GM19397 (cell line): Measurements from ENCODE around the gene SLC1A1.
"Not testable (repeated sequence)": the region's sequence is repeated elsewhere in the genome, so short reads cannot be mapped to it uniquely, and the experiment has no call there.

Source experiments
- ATAC-seq: cut with Tn5 transposase; IDR thresholded peaks from one replicate; pipeline ENCODE4 v1.9.1; 2021; ENCODE audit warnings: mild to moderate bottlenecking, moderate library complexity; ENCODE audit not compliant: unreplicated experiment

The SLC1A1 gene

DNA sequence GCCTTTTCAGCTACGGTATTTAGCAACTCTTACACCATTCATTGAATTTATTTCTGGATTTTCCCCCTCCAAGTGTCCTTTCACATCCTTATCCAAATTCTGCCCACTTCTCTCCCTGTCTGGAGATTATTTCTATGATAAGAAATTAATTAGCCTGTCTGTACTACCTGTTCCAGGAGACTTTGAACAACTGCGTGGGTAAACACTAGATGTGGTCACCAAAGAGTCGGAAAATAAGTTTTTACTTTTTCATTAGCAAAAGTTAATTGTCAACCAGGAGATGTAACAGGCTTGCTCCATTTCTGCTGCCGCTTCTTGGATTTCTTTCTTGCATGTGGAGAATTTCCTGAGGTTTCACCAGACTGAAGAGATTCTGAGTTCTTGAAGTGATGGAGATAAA, 14.0 kb downstream of the SLC1A1 start:
- ATAC-seq: no peak

DNA sequence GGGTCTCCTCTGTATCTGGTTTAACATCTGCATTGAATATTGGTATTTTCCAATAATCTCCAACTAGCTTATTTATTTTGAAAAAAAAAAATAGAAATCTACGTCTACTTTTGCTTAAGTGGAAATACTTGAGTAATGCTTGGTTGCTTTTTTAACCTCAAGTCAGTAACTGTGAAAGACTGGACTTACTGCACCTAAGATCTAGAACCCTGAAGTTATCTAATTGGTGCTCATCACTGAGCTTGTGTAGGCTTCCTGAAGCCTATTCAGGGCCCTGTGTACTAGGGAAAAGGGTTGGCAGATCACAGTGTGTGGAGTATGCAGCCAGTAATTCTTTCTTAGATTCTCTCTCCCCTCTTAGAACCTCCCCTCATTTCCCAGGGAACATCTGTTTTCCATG, 16.2 kb downstream of the SLC1A1 start:
- ATAC-seq: no peak

DNA sequence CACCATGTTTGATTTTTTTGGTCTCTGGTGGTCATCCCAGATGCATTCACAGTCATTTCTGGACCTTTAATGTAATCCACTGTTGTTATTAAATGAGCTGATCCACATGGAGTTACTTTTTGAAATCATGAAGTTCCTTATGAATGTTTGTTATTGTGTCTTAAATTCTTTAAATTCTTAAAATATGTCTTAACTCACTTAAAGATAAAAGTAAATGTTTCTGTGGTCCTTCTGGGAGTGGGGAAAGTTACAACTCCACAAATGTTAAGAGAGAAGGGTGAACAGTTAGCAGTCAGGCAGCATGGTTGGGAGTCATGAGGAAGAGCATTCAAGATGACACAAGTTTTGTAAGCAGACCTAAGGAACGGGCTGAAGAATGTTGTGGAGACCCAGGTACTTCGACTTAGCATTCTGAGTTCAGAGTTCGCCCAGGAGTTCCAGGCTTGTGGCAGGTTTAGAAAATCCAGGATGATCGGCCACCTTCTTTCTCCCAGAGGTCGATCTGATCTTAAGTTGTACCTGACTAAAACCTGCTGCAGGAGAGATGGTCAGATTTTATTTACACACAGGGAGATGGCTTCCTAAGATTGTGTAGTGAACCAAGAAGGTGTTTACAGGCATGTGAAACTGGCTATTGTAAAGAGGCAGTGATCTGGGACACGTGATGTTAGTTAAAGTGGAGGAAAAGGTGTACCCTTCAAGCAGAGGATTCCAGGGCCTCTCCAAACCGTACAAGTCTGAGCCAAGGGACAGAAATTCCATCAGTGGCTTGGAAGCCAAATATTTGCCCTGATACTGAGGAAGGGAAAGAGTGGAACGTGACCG, 17.2 kb downstream of the SLC1A1 start:
- ATAC-seq: no peak

DNA sequence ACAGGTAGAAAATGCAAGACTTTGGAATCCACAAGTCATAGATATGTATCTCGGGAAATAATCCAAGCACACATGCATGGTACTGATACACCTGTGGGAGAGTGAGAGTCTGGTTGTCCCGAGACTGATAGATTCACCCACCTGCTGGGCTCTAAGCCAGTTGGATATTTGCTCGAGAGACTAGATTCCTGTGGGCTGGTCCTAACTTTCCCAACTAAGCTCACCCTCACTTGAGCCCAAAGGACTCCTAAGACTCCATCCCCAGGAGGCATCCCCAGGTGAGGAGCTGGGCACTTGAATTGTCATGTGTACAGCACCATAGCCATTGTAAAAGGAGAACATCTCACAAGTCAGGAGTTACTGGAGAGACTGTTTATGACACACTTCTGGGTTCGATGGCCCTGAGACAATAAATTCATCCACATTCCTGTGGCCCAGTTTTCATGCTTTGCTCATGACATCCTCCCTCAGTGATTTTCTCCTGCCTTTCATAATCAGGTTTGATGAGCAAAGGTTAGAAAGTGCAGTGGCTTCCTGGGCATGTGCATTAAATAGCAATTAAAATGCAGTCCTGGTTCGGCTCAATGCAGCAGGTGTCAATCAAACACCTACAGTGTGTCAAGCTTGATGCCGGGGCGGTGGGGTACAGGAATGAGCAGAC, 18.1 kb downstream of the SLC1A1 start:
- ATAC-seq: no peak

DNA sequence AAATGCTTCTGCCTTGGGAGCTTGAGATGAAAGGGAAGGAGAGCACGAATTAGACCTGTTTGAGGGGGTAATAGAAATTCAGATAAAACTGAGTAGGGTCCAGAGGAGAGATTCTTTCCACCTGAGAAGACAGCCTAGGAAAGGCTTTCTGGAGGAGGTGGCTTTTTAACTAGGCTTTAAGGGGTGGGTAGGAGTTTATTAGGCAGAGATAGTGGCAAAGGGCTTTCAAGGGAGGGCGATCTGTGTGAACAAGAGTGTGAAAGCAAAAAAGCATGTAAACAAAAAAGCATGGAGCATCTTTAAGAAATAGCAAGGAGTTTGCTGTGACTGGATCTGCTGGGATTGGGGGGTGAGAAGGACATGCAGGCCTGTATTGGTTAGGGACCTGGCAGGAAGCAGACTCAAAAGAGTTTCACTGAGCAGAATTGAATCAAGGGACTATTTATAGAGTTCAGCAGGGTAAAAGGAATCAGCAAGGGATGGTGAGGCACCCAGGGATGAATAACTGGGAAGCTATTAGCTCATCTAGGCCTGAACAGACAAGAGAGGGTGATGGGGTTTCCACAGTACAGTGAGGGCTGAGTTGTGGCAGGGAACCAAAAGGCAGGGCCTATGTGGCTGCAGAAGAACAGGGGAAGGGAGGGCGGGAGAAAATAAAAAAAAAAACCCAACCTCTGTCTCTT, 18.8 kb downstream of the SLC1A1 start:
- no peak for ATAC-seq

DNA sequence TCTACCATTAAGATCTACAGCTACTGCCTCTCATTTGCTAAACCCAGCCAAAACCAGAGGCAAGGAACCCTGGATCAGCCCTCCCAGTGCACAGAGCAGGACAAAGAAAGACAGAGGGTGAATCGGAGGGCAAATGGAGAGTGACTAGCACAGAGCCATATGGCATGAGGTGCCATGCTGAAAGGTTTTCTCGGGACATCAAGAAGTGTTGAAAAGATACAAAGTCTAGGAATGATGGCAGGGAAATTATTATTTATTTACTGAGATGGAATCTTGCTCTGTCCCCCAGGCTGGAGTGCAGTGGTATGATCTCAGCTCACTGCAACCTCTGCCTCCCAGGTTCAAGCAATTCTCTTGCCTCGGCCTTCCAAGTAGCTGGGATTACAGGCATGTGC, 19.3 kb downstream of the SLC1A1 start:
- ATAC-seq: no peak

DNA sequence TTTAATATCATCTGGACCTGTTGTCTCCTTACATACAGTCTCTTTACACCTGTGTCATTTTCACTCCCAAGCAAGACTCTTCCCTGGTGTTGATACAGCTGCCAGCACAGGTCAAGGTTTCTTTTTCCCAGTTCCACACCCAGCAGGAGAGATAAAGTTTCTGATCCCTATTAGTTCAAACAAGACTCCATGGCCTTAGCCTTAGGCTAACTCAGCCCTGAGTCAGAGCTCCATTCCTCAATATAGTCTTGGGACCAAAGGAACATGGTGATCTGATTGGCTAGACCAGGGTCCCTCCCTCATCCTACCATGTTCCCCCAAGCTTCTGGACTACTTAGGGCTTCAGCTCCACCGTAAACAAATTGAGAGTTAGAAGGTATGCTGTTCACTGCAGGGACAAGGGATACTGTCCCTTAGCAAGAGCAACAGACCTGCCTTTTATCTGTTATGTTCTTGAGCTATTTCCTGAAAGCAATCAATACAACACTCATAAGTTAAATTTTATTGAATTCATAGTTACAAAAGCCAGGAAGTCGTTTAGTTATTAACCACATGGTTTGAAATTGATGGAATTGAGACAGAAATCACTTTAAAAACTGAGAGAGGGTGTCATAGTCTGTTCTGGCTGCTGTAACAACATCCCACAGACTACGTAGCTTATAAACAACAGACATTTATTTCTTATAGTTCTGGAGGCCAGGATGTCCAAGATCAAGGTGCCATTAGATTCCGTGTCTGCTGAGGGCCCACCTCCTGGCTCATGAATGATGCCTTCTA, 20.5 kb downstream of the SLC1A1 start:
- no peak for ATAC-seq

DNA sequence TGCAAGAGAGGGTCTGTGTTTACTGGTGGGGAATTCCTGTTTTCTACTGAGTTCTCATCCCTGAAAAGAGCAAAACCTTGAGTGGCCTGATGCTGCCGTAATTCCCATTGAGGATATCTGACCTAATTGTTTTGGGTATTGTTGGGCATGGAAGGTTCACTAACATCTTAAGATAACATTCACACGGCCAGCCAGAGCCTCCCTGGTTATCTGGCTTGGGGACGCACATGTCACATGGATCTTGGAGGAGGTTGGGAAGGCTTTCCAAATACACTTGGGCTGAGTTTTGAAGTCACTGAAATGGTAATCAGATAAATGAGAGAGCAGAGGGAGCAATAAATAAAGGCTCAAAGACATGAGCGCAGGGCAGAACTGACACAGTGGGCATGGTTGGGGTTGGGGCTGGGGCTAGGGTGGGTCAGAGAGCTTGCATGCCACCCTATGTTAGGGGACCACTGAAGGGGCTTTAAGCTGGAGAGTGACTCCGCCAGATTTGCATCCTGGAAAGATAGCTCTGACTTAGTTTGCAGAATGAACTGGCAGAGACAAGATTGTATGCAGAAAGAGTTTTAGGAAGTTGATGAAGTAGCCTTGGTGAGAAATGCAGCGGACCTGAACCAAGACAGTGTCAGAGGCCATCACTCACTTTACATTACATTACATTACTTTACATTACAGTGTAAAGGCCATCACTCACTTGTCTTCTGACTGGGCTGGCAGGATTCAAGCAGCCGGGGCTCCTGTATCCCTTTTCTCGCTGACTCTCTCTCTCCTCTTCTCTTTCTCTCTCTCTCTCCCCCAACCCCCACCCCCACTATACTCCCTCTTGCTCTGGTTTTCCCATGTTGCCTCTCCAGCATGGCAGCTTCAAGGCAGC, 24.2 kb downstream of the SLC1A1 start:
- no peak for ATAC-seq

DNA sequence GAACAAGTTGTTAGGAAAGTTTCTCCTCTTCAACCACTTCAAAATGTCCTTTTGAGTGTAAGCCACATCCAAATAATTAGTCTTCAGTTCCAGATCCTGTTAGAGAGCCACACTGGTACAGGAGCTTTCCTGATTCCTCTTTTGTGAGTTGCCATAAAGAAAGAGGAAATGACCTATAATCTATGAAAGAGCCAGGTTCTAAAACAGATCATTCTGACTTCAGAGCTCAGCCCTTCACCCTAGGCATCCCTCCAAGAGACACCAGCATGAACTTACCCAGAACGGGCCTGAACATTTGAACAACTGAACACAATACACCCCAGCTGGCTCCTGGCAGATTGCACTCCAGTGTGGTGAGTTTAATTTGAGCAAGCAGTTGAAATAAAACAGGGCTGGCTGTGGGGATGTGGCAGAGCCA, 25.7 kb downstream of the SLC1A1 start:
- ATAC-seq: no peak

DNA sequence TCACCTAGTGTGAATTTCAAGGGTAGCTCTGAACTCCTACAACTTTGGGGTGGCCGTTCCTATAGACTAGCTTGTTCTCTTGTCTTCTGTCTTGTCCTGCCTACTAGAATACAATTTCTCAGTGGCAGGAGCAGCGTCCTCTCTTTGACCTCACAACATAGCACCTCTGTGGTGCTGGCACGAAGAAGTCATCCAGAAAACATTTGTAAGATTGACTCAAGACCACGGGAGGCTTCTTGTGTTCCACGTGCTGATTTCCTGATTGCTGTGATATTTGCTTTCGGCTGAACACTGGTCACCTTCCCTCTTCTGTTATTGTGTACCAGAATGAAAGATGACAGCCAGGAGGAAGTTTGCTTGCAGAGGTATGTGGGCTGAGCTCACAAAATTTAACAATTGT, 27.0 kb downstream of the SLC1A1 start:
- no peak for ATAC-seq

DNA sequence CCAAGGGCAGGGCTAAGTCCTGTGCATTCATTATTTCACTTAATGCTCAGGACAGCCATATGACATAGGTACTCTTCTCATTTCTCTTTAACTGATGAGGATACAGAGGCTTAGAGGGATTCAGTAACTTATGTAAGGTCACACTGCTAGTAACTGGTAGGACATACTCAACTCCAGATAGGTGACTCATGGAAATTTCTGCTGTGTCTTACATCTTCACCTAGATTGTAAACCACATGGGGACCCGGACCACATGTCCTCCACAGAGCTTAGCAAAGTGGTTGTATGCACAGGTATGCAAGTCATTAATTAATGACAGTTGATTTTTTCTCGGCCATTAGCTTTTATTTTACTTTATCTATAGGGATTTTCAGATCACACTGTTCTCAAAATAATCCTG, 29.3 kb downstream of the SLC1A1 start:
- no peak for ATAC-seq

DNA sequence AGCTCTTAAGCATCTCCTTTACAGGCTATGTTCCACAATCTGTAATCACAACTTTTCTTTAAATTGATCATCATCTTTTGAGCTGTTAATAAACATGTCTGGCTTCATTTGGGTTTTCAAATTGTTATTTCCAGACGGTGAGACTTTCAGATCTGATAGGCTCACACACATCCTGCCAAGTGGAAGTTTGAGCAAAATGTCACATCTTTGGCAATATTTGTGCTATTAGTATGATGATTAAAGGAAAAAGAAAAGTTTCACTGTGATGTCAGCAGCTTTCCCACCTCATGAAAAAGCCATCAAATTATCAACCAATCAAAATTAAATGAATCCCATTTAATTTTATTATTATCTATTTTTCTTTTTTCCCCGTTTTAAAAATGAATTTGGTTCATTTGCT, 29.8 kb downstream of the SLC1A1 start:
- ATAC-seq: no peak

DNA sequence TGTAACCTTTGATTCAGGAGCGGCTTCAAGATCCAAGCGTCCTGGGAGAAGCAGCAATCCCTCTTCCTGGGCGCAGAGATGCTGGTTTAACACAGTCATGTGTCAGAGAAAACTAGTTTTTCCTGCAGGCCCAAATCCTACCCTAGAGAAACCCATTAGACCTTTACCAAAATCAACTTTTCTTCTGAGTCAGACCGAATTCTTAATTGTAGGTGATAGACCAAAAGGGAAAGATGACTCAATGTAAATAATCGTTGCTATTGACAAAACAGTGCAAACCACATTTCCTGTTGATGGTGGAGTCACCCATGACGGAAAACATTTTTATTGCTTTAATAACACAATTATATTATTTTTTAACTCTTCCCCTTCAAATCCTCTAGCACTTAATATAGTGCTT, 40.1 kb downstream of the SLC1A1 start:
- ATAC-seq: no peak

DNA sequence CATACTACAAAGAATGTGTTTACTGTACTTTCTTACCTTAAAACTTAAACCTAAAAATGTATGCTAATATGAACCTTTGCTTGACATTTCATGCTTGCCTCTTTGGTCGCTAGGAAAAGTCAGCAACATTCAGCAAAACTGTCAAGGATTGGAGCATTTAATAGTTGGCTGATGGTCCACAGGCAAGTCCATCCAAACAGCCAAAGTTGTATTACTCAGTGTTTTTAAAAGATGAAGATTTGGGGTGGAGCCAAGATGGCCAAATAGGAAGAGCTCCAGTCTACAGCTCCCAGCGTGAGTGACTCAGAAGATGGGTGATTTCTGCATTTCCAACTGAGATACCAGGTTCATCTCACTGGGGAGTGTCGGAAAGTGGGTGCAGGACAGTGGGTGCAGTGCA, 40.6 kb downstream of the SLC1A1 start:
- not testable (repeated sequence) for ATAC-seq

DNA sequence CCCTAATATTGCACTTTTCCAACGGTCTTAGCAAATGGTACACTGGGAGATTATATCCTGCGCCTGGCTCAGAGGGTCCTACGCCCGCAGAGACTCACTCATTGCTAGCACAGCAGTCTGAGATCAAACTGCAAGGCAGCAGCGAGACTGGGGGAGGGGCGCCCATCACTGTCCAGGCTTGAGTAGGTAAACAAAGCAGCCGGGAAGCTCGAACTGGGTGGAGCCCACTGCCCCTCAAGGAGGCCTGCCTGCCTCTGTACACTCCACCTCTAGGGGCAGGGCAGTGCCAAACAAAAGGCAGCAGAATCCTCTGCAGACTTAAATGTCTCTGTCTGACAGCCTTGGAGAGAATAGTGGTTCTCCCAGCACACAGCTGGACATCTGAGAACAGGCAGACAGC, 41.1 kb downstream of the SLC1A1 start:
- ATAC-seq: not testable (repeated sequence)

DNA sequence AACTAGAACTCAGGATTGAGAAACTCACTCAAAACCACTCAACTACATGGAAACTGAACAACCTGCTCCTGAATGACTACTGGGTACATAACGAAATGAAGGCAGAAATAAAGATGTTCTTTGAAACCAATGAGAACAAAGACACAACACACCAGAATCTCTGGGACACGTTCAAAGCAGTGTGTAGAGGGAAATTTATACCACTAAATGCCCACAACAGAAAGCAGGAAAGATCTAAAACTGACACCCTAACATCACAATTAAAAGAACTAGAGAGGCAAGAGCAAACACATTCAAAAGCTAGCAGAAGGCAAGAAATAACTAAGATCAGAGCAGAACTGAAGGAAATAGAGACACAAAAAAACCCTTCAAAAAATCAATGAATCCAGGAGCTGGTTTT, 43.6 kb downstream of the SLC1A1 start:
- not testable (repeated sequence) for ATAC-seq

DNA sequence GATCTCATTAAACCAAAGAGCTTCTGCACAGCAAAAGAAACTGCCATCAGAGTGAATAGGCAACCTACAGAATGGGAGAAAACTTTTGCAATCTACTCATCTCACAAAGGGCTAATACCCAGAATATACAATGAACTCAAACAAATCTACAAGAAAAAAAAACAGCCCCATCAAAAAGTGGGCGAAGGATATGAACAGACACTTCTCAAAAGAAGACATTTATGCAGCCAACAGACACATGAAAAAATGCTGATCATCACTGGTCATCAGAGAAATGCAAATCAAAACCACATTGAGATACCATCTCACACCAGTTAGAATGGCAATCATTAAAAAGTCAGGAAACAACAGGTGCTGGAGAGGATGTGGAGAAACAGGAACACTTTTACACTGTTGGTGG, 45.9 kb downstream of the SLC1A1 start:
- ATAC-seq: not testable (repeated sequence)

DNA sequence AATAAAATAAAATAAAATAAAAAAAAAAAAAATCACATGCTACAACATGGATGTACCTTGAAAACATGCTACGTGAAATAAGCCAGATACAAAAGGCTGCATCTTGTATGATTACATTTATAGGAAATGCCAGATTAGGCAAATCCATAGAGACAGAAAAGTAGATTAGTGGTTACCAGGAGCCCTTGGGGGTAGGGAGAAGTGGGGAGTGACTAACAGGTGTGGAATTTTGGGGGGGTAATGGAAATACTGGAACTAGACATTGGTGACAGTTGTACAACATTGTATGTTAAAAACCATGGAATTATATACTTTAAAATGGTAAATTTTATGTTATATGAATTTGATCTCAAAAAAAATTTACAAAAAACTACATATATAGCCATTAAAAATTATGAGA, 47.3 kb downstream of the SLC1A1 start:
- ATAC-seq: no peak

DNA sequence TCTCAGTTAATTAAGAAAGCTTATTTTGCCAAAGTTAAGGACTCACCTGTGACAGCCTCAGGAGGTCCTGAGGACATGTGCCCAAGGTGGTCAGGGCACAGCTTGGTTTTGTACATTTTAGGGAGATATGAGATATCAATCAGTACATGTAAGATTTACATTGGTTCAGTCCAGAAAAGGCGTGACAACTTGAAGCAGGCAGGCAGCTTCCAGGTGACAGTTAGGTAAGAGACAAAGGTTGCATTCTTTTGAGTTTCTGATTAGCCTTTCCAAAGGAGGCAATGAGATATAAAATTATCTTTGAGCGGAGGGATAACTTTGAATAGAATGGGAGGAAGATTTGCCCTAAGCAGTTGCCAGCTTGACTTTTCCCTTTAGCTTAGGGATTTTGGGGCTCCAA, 47.8 kb downstream of the SLC1A1 start:
- no peak for ATAC-seq

DNA sequence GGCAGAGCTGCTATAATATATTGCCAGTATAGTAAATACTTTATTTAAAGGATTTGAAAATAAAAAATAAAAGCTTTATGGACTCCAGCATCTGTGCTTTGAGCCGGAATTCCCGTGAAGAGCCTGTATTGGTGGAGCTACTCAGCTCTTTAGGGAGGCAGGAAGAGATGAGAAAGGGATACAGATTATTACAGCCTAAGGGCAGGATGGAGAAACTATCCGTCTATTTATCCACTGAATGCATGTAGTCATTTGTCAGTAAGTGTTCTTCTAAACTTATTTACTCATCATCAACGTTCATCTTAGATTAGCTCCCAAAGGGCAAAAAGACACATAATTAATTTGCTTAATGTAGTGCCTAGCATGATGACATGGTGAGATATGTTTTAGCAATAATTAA, 48.4 kb downstream of the SLC1A1 start:
- no peak for ATAC-seq
